K562 (cell line): ENCODE measurements around the gene RNF39. TPM values are rescaled to one million over a fixed set of nuclear protein-coding genes. Genes with fewer than 3 reads are reported as not detected.

ENCODE experiments used
- CXXC5 ChIP-seq: fragments of 250-450 bp; sonication (Bioruptor Pico); IDR thresholded peaks from 2 replicates; pipeline ENCODE4 v1.8.0; 2022; ENCODE audit warnings: inconsistent platforms, mild to moderate bottlenecking, moderate library complexity
- WHSC1 ChIP-seq: IDR thresholded peaks from one replicate; pipeline ENCODE4 v1.6.1; 2012; ENCODE audit warnings: low read length, control low read depth, inconsistent platforms
- ZNF140 ChIP-seq: fragments of 250-450 bp; sonication (Bioruptor Pico); IDR thresholded peaks from 2 replicates; pipeline ENCODE4 v1.8.0; 2021; ENCODE audit warnings: moderate library complexity, mild to moderate bottlenecking, inconsistent platforms
- ZNF695 ChIP-seq: fragments of 450-650 bp; formaldehyde crosslinking; IDR thresholded peaks from 2 replicates; pipeline ENCODE4 v1.4.0; 2020; ENCODE audit warnings: mild to moderate bottlenecking, moderate library complexity
- polyA plus RNA-seq, 8 experiments: library from polyadenylated mRNA; depleted of rRNA in 4 of 8; stranded (reverse) in 5 of 8; unstranded in 3 of 8; fragments of >200 nt; fragmentation: Nextera tagmentation in 2 of 8; fragmentation: Illumina TruSeq in 1 of 8; extraction: Ambion mirVana in 2 of 8; extraction: Trizol in 1 of 8; gene quantifications; 2 replicates each; pipeline versions ENCODE4 v1.2.1 to v1.2.3, GENCODE V29; 2011 to 2014; ENCODE audit warnings: inconsistent platforms in 1 of 8, missing spikeins in 1 of 8
- total RNA-seq, 7 experiments: library from RNA; depleted of rRNA in 6 of 7; stranded (reverse); fragments of >200 nt in 6 of 7; fragmentation: Illumina TruSeq in 2 of 7; extraction: Trizol in 2 of 7; gene quantifications; 2 replicates each; pipeline versions ENCODE4 v1.2.1 to v1.2.3, GENCODE V29; 2011 to 2021; ENCODE audit warnings: low replicate concordance in 1 of 7
- TF ChIP-seq, protein P1 (sequence below), 3 experiments: IDR thresholded peaks in 2 of 3; conservative IDR thresholded peaks in 1 of 3; 2 replicates each; pipeline ENCODE4 v1.5.1; 2011 to 2012; ENCODE audit warnings: low read length in 3 of 3, mild to moderate bottlenecking in 3 of 3, control low read depth in 2 of 3, improper control_type of control experiment in 1 of 3, inconsistent platforms in 1 of 3, low read depth in 1 of 3, mixed read lengths in 1 of 3, moderate library complexity in 1 of 3; ENCODE audit not compliant: insufficient read depth in 2 of 3
- TF ChIP-seq, protein P2 (sequence below): fragments of 450-650 bp; IDR thresholded peaks from 2 replicates; pipeline ENCODE4 v1.6.1; 2018; ENCODE audit warnings: mild to moderate bottlenecking, low read depth; ENCODE audit not compliant: partially characterized antibody
- TF ChIP-seq, protein P3 (sequence below): sonication (generic); IDR thresholded peaks from 2 replicates; pipeline ENCODE4 v1.6.1; 2016
- TF ChIP-seq, protein P4 (sequence below): fragments of 450-650 bp; IDR thresholded peaks from 2 replicates; pipeline ENCODE4 v1.6.1; 2016
- TF ChIP-seq, protein P5 (sequence below): IDR thresholded peaks from 2 replicates; pipeline ENCODE4 v1.6.1; 2012; ENCODE audit warnings: low read depth, low read length, improper control_type of control experiment, borderline replicate concordance
- TF ChIP-seq, protein P6 (sequence below): fragments of 250-450 bp; sonication (Bioruptor Pico); IDR thresholded peaks from 2 replicates; pipeline ENCODE4 v1.5.0; 2022; ENCODE audit warnings: mild to moderate bottlenecking
- TF ChIP-seq, protein P7 (sequence below): fragments of 450-650 bp; IDR thresholded peaks from 2 replicates; pipeline ENCODE4 v1.7.0; 2016; ENCODE audit warnings: borderline replicate concordance

The RNF39 gene
- total and polyA plus RNA-seq, 9 of the 15 experiments (the other 6 are each of a cell fraction or from before 2014, with no cell fraction given), result not detected

DNA sequence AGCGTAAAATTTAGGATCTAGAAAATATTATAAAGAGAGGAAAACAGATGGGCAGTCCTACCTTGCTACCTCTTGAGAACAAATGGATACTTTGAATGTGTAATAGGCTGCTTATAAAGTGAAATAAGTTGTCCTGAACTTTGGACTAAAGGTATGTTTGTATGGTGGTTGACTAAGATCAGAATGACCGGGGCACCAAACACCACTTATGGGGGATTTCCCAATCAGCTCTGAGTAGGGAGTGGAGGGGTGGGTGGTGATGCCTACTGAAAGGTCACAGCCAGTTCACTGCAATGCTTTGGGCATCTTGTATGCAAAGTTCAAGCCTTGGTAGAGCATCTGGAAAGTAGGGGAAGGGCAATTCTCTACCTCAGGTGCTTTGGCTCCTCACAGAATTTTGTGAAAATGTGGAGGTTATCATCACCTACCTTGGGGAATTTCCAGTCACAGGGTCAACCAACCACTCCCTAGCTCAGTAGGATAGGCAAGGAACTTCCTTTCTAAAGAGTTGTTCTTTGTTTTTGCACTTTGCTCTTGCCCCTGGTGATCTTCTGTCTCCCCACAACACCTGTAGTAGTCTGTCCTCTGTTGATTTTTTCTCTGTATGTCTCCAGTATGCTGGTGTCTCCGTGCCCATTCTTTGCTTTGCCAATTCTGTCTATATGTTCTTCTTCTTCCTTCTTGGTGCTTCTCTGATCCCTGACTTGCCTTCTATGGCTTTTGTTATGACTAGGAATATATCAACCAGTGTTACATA, 37.6 kb upstream of the RNF39 start, which contains the start of gene TRIM31 (continued):
- TF ChIP-seq, protein P1, sequence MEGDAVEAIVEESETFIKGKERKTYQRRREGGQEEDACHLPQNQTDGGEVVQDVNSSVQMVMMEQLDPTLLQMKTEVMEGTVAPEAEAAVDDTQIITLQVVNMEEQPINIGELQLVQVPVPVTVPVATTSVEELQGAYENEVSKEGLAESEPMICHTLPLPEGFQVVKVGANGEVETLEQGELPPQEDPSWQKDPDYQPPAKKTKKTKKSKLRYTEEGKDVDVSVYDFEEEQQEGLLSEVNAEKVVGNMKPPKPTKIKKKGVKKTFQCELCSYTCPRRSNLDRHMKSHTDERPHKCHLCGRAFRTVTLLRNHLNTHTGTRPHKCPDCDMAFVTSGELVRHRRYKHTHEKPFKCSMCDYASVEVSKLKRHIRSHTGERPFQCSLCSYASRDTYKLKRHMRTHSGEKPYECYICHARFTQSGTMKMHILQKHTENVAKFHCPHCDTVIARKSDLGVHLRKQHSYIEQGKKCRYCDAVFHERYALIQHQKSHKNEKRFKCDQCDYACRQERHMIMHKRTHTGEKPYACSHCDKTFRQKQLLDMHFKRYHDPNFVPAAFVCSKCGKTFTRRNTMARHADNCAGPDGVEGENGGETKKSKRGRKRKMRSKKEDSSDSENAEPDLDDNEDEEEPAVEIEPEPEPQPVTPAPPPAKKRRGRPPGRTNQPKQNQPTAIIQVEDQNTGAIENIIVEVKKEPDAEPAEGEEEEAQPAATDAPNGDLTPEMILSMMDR (IDR thresholded peaks at IDR 0.05 in 2 of 3, conservative IDR thresholded peaks at IDR 0.05 in 1 of 3; ENCODE audit: insufficient read depth in 2 of 3, low read depth in 1 of 3, low read length in 3 of 3), result no peak
- no peak for TF ChIP-seq ZNF695
- TF ChIP-seq, protein P2, sequence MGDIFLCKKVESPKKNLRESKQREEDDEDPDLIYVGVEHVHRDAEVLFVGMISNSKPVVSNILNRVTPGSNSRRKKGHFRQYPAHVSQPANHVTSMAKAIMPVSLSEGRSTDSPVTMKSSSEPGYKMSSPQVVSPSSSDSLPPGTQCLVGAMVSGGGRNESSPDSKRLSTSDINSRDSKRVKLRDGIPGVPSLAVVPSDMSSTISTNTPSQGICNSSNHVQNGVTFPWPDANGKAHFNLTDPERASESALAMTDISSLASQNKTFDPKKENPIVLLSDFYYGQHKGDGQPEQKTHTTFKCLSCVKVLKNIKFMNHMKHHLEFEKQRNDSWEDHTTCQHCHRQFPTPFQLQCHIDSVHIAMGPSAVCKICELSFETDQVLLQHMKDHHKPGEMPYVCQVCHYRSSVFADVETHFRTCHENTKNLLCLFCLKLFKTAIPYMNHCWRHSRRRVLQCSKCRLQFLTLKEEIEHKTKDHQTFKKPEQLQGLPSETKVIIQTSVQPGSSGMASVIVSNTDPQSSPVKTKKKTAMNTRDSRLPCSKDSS, result no peak
- TF ChIP-seq, protein P3, sequence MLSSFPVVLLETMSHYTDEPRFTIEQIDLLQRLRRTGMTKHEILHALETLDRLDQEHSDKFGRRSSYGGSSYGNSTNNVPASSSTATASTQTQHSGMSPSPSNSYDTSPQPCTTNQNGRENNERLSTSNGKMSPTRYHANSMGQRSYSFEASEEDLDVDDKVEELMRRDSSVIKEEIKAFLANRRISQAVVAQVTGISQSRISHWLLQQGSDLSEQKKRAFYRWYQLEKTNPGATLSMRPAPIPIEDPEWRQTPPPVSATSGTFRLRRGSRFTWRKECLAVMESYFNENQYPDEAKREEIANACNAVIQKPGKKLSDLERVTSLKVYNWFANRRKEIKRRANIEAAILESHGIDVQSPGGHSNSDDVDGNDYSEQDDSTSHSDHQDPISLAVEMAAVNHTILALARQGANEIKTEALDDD, result no peak
- TF ChIP-seq, protein P4, sequence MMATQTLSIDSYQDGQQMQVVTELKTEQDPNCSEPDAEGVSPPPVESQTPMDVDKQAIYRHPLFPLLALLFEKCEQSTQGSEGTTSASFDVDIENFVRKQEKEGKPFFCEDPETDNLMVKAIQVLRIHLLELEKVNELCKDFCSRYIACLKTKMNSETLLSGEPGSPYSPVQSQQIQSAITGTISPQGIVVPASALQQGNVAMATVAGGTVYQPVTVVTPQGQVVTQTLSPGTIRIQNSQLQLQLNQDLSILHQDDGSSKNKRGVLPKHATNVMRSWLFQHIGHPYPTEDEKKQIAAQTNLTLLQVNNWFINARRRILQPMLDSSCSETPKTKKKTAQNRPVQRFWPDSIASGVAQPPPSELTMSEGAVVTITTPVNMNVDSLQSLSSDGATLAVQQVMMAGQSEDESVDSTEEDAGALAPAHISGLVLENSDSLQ, result no peak
- TF ChIP-seq, protein P5, sequence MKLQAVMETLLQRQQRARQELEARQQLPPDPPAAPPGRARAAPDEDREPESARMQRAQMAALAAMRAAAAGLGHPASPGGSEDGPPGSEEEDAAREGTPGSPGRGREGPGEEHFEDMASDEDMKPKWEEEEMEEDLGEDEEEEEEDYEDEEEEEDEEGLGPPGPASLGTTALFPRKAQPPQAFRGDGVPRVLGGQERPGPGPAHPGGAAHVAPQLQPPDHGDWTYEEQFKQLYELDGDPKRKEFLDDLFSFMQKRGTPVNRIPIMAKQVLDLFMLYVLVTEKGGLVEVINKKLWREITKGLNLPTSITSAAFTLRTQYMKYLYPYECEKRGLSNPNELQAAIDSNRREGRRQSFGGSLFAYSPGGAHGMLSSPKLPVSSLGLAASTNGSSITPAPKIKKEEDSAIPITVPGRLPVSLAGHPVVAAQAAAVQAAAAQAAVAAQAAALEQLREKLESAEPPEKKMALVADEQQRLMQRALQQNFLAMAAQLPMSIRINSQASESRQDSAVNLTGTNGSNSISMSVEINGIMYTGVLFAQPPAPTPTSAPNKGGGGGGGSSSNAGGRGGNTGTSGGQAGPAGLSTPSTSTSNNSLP, result no peak
- TF ChIP-seq WHSC1, result no peak
- no peak for TF ChIP-seq CXXC5
- no peak for TF ChIP-seq ZNF140 (CRISPR knock-in tag)
- TF ChIP-seq, protein P6, sequence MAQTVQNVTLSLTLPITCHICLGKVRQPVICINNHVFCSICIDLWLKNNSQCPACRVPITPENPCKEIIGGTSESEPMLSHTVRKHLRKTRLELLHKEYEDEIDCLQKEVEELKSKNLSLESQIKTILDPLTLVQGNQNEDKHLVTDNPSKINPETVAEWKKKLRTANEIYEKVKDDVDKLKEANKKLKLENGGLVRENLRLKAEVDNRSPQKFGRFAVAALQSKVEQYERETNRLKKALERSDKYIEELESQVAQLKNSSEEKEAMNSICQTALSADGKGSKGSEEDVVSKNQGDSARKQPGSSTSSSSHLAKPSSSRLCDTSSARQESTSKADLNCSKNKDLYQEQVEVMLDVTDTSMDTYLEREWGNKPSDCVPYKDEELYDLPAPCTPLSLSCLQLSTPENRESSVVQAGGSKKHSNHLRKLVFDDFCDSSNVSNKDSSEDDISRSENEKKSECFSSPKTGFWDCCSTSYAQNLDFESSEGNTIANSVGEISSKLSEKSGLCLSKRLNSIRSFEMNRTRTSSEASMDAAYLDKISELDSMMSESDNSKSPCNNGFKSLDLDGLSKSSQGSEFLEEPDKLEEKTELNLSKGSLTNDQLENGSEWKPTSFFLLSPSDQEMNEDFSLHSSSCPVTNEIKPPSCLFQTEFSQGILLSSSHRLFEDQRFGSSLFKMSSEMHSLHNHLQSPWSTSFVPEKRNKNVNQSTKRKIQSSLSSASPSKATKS (CRISPR knock-in tag), result no peak
- TF ChIP-seq, protein P7, sequence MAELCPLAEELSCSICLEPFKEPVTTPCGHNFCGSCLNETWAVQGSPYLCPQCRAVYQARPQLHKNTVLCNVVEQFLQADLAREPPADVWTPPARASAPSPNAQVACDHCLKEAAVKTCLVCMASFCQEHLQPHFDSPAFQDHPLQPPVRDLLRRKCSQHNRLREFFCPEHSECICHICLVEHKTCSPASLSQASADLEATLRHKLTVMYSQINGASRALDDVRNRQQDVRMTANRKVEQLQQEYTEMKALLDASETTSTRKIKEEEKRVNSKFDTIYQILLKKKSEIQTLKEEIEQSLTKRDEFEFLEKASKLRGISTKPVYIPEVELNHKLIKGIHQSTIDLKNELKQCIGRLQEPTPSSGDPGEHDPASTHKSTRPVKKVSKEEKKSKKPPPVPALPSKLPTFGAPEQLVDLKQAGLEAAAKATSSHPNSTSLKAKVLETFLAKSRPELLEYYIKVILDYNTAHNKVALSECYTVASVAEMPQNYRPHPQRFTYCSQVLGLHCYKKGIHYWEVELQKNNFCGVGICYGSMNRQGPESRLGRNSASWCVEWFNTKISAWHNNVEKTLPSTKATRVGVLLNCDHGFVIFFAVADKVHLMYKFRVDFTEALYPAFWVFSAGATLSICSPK, result no peak
